ENCODE data around the gene KRTAP3-2. TPM values are rescaled to one million over a fixed set of nuclear protein-coding genes. Genes with fewer than 3 reads are reported as not detected.

KRTAP3-2 gene
- total RNA-seq, 2 donors from 2014 or later = not detected

DNA sequence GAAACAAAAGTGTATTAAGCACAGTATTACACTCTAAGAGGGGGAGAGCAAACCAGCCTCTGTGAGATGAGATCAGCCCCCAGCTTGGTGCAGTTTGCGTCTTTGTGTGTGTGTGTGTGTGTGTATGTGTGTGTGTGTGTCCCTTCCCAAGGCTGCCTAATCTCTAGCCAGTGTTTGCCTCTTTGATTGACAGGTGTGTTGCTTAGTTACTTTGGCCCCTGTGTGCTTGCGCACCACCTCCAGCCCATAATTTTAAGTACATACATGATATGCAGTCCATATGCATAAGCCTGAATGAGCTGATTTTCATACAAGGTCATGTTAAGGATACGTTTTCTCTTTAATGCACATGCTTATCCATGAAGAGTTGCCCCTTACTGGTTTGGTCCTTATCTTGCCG is 2.1 kb upstream of the KRTAP3-2 start:
- Histone ChIP-seq H3K9me3 (ENCODE audit: control insufficient read depth, low read length) (no peaks in the 10 kb centered on the region), H3K27ac (ENCODE audit: low read depth, low read length) (no peak overlapping the region), H3K36me3 (ENCODE audit: control insufficient read depth, insufficient read depth, low read length) (no peaks in the 10 kb centered on the region), H3K4me1 (ENCODE audit: control insufficient read depth, insufficient read depth, low read length) (no peaks in the 10 kb centered on the region), H3K4me3 (ENCODE audit: low read length) (no peak overlapping the region), H3K9ac (ENCODE audit: extremely low read depth, low read length, poor library complexity, severe bottlenecking) (no peak overlapping the region), H3K27me3 (ENCODE audit: control insufficient read depth, insufficient read depth, low read length, poor library complexity, severe bottlenecking) (no peaks in the 10 kb centered on the region)
- Mint-ChIP-seq H3K36me3 (ENCODE audit: low read depth) (no peaks in the 10 kb centered on the region), H3K27me3 (ENCODE audit: insufficient read depth) (no peaks in the 10 kb centered on the region), H3K4me1 (no peaks in the 10 kb centered on the region), H3K4me3 (no peak overlapping the region), H3K9me3 (no peaks in the 10 kb centered on the region), H3K27ac (no peak overlapping the region)
- DNase-seq = no peak
- WGBS, 2 experiments (ENCODE audit: insufficient coverage in 1 of 2, insufficient read length in 1 of 2) = 83 to 93% methylated on average over 1 to 4 of the region's 4 CpGs
- TF ChIP-seq, protein P1, sequence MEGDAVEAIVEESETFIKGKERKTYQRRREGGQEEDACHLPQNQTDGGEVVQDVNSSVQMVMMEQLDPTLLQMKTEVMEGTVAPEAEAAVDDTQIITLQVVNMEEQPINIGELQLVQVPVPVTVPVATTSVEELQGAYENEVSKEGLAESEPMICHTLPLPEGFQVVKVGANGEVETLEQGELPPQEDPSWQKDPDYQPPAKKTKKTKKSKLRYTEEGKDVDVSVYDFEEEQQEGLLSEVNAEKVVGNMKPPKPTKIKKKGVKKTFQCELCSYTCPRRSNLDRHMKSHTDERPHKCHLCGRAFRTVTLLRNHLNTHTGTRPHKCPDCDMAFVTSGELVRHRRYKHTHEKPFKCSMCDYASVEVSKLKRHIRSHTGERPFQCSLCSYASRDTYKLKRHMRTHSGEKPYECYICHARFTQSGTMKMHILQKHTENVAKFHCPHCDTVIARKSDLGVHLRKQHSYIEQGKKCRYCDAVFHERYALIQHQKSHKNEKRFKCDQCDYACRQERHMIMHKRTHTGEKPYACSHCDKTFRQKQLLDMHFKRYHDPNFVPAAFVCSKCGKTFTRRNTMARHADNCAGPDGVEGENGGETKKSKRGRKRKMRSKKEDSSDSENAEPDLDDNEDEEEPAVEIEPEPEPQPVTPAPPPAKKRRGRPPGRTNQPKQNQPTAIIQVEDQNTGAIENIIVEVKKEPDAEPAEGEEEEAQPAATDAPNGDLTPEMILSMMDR (conservative IDR thresholded peaks at IDR 0.05) = no peak

DNA sequence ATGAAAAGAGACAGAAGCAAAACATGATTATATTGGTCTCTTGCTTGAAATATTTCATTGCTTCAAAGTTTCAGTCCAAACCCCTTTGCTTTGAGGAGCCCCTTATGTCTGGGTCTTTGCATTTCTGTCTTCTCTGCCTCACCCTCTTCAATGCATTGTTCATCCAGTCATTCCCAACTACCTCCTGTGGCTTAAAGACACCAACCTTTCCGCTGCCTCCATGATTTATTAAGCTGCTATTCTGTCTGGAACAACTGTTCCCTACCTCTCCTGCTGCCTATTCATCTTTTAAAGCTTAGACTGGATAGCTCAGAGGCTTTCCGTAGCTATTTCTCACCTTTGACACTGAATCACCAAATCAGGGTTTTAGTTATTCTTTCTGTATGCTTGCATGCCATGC is 2.3 kb downstream of the KRTAP3-2 start:
- Histone ChIP-seq H3K9ac (ENCODE audit: extremely low read depth, low read length, poor library complexity, severe bottlenecking) (no peak overlapping the region), H3K36me3 (ENCODE audit: control insufficient read depth, insufficient read depth, low read length) (no peaks in the 10 kb centered on the region), H3K4me1 (ENCODE audit: control insufficient read depth, insufficient read depth, low read length) (no peaks in the 10 kb centered on the region), H3K4me3 (ENCODE audit: low read length) (no peak overlapping the region), H3K27ac (ENCODE audit: low read depth, low read length) (no peak overlapping the region), H3K9me3 (ENCODE audit: control insufficient read depth, low read length) (no peaks in the 10 kb centered on the region), H3K27me3 (ENCODE audit: control insufficient read depth, insufficient read depth, low read length, poor library complexity, severe bottlenecking) (no peaks in the 10 kb centered on the region)
- Mint-ChIP-seq H3K4me3 (no peak overlapping the region), H3K36me3 (ENCODE audit: low read depth) (no peaks in the 10 kb centered on the region), H3K4me1 (peaks cover 6% of the 10 kb centered on the region), H3K9me3 (no peaks in the 10 kb centered on the region), H3K27ac (no peak overlapping the region), H3K27me3 (ENCODE audit: insufficient read depth) (no peaks in the 10 kb centered on the region)
- no peak for DNase-seq
- WGBS, 2 experiments (ENCODE audit: insufficient coverage in 1 of 2, insufficient read length in 1 of 2) = 87 to 94% methylated on average over 2 of the region's 2 CpGs
- TF ChIP-seq, protein P1 (conservative IDR thresholded peaks at IDR 0.05) = no peak

GRCh38 chr17:40996829-40997228 is 2.9 kb downstream of the KRTAP3-2 start:
- no peak overlapping the region for H3K9ac ChIP-seq (ENCODE audit: extremely low read depth, low read length, poor library complexity, severe bottlenecking)
- no peaks in the 10 kb centered on the region for H3K9me3 ChIP-seq (ENCODE audit: control insufficient read depth, low read length)
- no peaks in the 10 kb centered on the region for H3K36me3 ChIP-seq (ENCODE audit: control insufficient read depth, insufficient read depth, low read length)
- no peak overlapping the region for H3K4me3 ChIP-seq (ENCODE audit: low read length)
- Mint-ChIP-seq H3K4me3 (no peak overlapping the region), H3K27me3 (ENCODE audit: insufficient read depth) (no peaks in the 10 kb centered on the region), H3K4me1 (peaks cover 6% of the 10 kb centered on the region), H3K27ac (no peak overlapping the region), H3K36me3 (ENCODE audit: low read depth) (no peaks in the 10 kb centered on the region), H3K9me3 (no peaks in the 10 kb centered on the region)
- TF ChIP-seq, protein P1 (conservative IDR thresholded peaks at IDR 0.05) = no peak
- H3K27me3 ChIP-seq (ENCODE audit: control insufficient read depth, insufficient read depth, low read length, poor library complexity, severe bottlenecking) = no peaks in the 10 kb centered on the region
- H3K4me1 ChIP-seq (ENCODE audit: control insufficient read depth, insufficient read depth, low read length) = no peaks in the 10 kb centered on the region
- DNase-seq = no peak
- 93 to 97% methylated on average over 3 of the region's 4 CpGs for WGBS, 2 experiments (ENCODE audit: insufficient coverage in 1 of 2, insufficient read length in 1 of 2)
- H3K27ac ChIP-seq (ENCODE audit: low read depth, low read length) = no peak overlapping the region

Data from endodermal cell (in vitro differentiated cells).